Measurements from ENCODE around the gene TSG101.

Gene TSG101

DNA sequence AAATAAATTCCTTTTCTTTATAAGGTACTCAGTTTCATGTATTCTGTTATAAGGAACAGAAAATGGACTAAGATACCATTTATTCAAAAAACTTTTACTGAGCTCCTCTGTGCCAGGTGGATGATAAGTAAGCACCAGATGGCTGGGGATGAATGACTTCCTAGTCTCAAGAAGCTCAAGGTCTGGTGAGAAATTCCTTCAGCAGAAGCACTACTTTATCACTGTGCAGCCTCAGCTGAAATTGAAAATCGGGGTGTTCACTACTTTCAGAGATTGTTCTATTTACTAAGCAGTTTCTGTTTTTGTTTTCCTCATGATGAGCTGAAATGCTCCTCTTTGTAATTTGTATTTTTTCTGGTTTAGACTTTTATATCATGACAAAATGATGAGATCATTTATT, 63.3 kb downstream of the TSG101 start:
- Histone ChIP-seq H3K9me3 (ENCODE audit: severe bottlenecking) (no peaks in the 10 kb centered on the region), H3K27ac (ENCODE audit: poor library complexity, severe bottlenecking) (no peak overlapping the region), H3K36me3 (ENCODE audit: low read depth) (no peaks in the 10 kb centered on the region), H3K4me1 (ENCODE audit: insufficient read depth, poor library complexity, severe bottlenecking) (no peaks in the 10 kb centered on the region), H3K4me3 (ENCODE audit: severe bottlenecking) (no peak overlapping the region), H3K27me3 (ENCODE audit: insufficient read depth, poor library complexity, severe bottlenecking) (no peaks in the 10 kb centered on the region)
- DNase-seq (ENCODE audit: low spot score) (no peak), ATAC-seq (ENCODE audit: low read depth) (no peak)
- TF ChIP-seq, protein P1, sequence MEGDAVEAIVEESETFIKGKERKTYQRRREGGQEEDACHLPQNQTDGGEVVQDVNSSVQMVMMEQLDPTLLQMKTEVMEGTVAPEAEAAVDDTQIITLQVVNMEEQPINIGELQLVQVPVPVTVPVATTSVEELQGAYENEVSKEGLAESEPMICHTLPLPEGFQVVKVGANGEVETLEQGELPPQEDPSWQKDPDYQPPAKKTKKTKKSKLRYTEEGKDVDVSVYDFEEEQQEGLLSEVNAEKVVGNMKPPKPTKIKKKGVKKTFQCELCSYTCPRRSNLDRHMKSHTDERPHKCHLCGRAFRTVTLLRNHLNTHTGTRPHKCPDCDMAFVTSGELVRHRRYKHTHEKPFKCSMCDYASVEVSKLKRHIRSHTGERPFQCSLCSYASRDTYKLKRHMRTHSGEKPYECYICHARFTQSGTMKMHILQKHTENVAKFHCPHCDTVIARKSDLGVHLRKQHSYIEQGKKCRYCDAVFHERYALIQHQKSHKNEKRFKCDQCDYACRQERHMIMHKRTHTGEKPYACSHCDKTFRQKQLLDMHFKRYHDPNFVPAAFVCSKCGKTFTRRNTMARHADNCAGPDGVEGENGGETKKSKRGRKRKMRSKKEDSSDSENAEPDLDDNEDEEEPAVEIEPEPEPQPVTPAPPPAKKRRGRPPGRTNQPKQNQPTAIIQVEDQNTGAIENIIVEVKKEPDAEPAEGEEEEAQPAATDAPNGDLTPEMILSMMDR (IDR thresholded peaks at IDR 0.05; ENCODE audit: poor library complexity, severe bottlenecking): no peak

DNA sequence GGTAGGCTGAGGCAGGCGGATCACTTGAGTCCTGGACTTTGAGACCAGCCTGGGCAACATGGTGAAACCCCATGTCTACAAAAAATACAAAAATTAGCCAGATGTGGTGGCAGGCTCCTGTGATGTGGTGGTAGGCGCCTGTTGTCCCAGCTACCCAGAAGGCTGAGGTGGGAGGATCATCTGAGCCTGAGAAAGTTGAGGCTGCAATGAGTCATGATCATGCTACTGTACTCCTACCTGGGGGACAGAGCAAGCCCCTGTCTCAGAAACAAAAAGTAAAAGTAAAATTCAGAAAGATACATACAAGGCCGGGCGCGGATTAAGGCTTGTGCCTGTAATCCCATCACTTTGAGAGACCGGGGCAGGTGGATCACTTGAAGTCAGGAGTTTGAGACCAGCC, 64.8 kb downstream of the TSG101 start:
- TF ChIP-seq, protein P1 (IDR thresholded peaks at IDR 0.05; ENCODE audit: poor library complexity, severe bottlenecking): no peak
- no peak for DNase-seq (ENCODE audit: low spot score)
- Histone ChIP-seq H3K27me3 (ENCODE audit: insufficient read depth, poor library complexity, severe bottlenecking) (no peaks in the 10 kb centered on the region), H3K27ac (ENCODE audit: poor library complexity, severe bottlenecking) (no peak overlapping the region), H3K9me3 (ENCODE audit: severe bottlenecking) (no peaks in the 10 kb centered on the region), H3K36me3 (ENCODE audit: low read depth) (no peaks in the 10 kb centered on the region), H3K4me3 (ENCODE audit: severe bottlenecking) (no peak overlapping the region), H3K4me1 (ENCODE audit: insufficient read depth, poor library complexity, severe bottlenecking) (no peaks in the 10 kb centered on the region)
- ATAC-seq (ENCODE audit: low read depth): no peak

DNA sequence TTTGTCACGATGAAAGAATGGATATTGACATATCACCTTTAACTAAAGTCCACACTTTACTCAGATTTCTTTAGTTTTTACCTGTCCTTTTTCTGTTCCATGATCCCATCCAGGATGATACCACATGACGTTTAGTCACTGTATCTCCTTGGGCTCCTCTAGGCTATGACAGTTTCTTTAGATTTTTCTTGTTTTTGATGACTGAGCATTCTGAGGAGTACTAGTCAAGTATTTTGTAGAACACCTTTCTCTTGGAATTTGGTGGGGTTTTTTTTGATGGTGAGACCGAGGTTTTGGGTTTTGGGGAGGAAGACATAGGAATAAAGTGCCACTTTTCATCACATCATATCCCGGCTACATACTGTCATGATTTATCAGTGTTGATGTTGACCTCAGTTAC, 67.1 kb downstream of the TSG101 start:
- Histone ChIP-seq H3K4me1 (ENCODE audit: insufficient read depth, poor library complexity, severe bottlenecking) (no peaks in the 10 kb centered on the region), H3K36me3 (ENCODE audit: low read depth) (no peaks in the 10 kb centered on the region), H3K27me3 (ENCODE audit: insufficient read depth, poor library complexity, severe bottlenecking) (no peaks in the 10 kb centered on the region), H3K4me3 (ENCODE audit: severe bottlenecking) (no peak overlapping the region), H3K9me3 (ENCODE audit: severe bottlenecking) (no peaks in the 10 kb centered on the region), H3K27ac (ENCODE audit: poor library complexity, severe bottlenecking) (no peak overlapping the region)
- TF ChIP-seq, protein P1 (IDR thresholded peaks at IDR 0.05; ENCODE audit: poor library complexity, severe bottlenecking): no peak
- ATAC-seq (ENCODE audit: low read depth) (no peak), DNase-seq (ENCODE audit: low spot score) (no peak)

DNA sequence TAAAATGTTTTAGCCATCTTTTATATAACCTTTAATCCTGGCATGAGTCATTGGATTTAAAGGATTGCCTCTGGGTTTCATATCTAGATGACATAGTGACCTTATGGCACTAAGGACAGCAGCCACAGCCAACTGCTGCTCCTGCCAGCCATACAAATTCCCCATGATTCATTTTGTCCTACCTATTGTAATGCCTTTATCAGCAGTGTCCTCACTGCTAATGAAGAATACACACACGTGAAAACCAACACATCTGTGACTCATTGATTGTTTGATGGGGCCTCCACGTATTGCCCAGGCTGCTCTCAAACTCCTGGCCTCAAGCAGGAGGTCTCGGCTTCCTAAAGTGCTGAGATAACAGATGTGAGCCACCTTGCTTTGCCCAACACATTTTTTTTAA, 69.3 kb downstream of the TSG101 start:
- no peak for DNase-seq (ENCODE audit: low spot score)
- no peaks in the 10 kb centered on the region for H3K36me3 ChIP-seq (ENCODE audit: low read depth)

DNA sequence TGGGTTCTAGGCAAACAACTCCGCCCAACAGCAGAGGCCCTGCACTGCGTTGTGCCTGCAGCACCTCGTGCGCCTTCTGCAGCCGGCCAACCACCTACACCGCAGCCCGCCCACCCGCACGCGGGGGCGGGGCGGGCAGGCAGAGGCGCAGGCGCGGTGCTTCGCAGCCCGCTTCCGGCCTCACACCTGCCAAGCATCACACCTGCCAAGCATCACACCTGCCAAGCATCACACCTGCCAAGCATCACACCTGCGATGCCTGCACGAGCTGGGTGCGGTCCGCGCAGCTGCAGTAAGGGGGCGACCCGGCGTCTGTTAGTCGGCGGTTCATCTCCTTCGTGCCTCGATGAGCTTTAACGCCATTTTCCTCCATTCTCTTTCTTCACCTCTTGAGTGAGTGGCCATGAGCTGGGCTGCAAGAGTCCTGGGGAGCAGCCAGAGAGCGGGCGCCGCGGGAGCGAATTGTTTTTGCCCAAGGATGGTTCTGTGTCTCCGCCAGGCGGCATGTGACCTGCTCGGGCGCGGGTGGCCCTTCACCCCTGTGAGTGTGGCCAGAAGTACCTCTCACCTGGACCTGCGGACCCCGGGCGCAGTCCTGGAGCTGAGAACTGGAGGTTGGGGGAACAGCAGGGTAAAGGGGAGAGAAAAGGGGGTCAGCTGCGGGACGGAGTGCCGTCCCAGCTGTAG, 70.9 kb downstream of the TSG101 start, which contains the start of gene LDHAL6A:
LDHAL6A (plus strand) TSS at position 171 of the 687 bp plus-strand sequence. CDS start 825 bp downstream, outside the sequence.
- Histone ChIP-seq H3K27me3 (ENCODE audit: insufficient read depth, poor library complexity, severe bottlenecking) (no peaks in the 10 kb centered on the region), H3K4me3 (ENCODE audit: severe bottlenecking) (no peak within 1 kb of the TSS), H3K9me3 (ENCODE audit: severe bottlenecking) (no peaks in the 10 kb centered on the region), H3K36me3 (ENCODE audit: low read depth) (no peaks in the 10 kb centered on the region), H3K4me1 (ENCODE audit: insufficient read depth, poor library complexity, severe bottlenecking) (no peaks in the 10 kb centered on the region), H3K27ac (ENCODE audit: poor library complexity, severe bottlenecking) (no peak within 1 kb of the TSS)
- ATAC-seq (ENCODE audit: low read depth) (0 out of 3 replicates have a peak, but pooled peaks have one; percentile 26), DNase-seq (ENCODE audit: low spot score) (no peak)
- TF ChIP-seq, protein P1 (IDR thresholded peaks at IDR 0.05; ENCODE audit: poor library complexity, severe bottlenecking): no peak

More for the DNA sequence above, 69.3 kb downstream of the TSG101 start:
- no peaks in the 10 kb centered on the region for H3K27me3 ChIP-seq (ENCODE audit: insufficient read depth, poor library complexity, severe bottlenecking)
- ATAC-seq (ENCODE audit: low read depth): peak; percentile 53
- no peak overlapping the region for H3K27ac ChIP-seq (ENCODE audit: poor library complexity, severe bottlenecking)
- no peaks in the 10 kb centered on the region for H3K4me1 ChIP-seq (ENCODE audit: insufficient read depth, poor library complexity, severe bottlenecking)
- H3K4me3 ChIP-seq (ENCODE audit: severe bottlenecking): no peak overlapping the region
- no peaks in the 10 kb centered on the region for H3K9me3 ChIP-seq (ENCODE audit: severe bottlenecking)
- TF ChIP-seq, protein P1 (IDR thresholded peaks at IDR 0.05; ENCODE audit: poor library complexity, severe bottlenecking): no peak
